ENCODE measurements around the gene POLN. TPM values are rescaled to one million over a fixed set of nuclear protein-coding genes. Genes with fewer than 3 reads are reported as not detected.

The POLN gene
- total RNA-seq, 1 donor from 2014 or later = 0.29 TPM

DNA sequence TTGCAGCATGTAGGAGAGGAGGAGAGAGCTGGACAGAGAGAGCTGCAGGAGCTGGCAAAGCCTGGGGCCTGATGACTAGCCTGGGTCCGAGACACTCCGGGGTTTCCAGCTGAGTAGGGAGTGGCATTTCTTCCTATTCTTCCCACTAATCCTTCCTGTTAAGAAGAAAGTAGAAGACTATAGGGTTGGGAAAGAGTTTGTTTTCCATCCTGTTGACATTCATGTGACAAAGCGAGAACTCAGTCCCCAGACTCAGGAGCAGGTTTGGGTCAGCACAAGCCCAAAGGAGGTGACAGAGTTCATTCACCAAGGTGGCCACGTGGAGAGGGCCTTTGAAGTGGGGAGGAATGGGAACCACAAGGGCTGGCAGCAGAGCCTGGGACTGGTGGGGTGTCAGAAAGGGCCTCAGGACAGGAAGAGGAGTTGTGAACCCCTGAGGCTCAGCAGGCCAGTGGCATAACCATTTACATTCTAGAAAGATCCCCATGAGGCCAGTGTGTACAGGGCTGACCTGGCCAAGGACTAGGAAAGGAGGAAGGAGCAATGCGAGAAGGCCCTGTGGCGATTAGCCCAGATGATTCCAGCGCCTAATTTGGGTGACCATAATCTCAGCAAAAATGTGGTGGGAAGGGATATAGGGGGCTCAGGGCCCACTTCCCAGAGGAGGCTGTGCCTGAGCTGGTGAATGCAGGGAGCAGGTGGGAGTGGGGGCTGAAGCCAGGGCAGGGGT lies 3.3 kb upstream of the POLN start:
- TF ChIP-seq, protein P1, sequence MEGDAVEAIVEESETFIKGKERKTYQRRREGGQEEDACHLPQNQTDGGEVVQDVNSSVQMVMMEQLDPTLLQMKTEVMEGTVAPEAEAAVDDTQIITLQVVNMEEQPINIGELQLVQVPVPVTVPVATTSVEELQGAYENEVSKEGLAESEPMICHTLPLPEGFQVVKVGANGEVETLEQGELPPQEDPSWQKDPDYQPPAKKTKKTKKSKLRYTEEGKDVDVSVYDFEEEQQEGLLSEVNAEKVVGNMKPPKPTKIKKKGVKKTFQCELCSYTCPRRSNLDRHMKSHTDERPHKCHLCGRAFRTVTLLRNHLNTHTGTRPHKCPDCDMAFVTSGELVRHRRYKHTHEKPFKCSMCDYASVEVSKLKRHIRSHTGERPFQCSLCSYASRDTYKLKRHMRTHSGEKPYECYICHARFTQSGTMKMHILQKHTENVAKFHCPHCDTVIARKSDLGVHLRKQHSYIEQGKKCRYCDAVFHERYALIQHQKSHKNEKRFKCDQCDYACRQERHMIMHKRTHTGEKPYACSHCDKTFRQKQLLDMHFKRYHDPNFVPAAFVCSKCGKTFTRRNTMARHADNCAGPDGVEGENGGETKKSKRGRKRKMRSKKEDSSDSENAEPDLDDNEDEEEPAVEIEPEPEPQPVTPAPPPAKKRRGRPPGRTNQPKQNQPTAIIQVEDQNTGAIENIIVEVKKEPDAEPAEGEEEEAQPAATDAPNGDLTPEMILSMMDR (conservative IDR thresholded peaks at IDR 0.05; ENCODE audit: low read depth, low read length) = no peak
- no peak for DNase-seq (ENCODE audit: low read depth)
- no peak overlapping the region for H3K4me3 ChIP-seq (ENCODE audit: low read depth, low read length)

DNA sequence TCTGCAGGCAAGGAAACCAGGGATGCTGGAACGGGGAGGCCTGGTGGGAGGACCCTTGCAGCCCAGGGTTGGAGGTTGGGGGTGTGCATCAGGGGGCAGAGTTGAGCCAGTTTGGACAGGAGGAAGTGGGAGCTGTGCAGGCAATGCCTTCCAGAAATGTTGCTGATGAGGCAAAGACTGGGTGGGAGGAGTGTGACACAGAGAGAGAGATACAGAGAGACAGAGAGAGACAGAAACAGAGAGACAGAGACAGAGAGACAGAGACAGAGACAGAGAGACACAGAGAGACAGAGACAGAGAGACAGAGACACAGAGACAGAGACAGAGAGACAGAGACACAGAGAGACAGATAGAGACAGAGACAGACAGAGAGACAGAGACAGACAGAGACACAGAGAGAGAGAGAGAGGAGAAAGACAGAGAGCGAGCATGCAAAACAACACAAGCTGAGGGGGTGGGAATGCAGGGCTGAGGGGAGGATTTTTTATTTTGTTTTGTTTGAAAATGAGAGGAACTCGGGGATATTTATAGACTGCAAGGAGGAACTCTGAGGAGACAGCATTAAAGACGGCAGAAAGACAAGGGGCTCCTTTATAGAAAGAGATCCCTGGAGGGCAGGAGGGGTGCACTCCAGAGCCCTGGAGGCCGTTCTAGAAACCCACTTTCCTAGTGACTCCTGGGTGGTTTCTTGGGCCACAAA lies 1.9 kb upstream of the POLN start:
- TF ChIP-seq, protein P1 (conservative IDR thresholded peaks at IDR 0.05; ENCODE audit: low read depth, low read length) = peak; percentile 28
- H3K4me3 ChIP-seq (ENCODE audit: low read depth, low read length) = no peak overlapping the region
- no peak for DNase-seq (ENCODE audit: low read depth)

DNA sequence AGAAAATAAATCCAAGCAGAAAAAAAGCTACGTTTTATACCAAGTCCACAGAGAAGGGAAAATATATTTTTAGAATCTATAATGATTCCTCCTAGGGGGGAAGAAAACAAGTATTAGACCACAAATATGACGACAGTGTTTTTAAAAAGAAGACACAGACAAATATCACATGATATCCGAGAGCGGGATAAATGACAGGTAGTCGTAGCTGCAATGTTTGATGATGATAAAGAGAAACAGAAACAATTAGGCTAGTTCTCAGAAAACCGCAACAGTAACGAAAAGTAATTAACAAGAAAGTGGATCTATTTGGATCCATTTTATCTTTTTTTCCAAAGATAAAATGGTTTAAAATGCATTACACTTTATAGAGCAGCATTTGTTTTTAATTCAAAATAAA lies 918 bp downstream of the POLN start:
- TF ChIP-seq, protein P1 (conservative IDR thresholded peaks at IDR 0.05; ENCODE audit: low read depth, low read length) = no peak
- H3K4me3 ChIP-seq (ENCODE audit: low read depth, low read length) = peak overlapping the region; percentile 95
- DNase-seq (ENCODE audit: low read depth) = no peak

DNA sequence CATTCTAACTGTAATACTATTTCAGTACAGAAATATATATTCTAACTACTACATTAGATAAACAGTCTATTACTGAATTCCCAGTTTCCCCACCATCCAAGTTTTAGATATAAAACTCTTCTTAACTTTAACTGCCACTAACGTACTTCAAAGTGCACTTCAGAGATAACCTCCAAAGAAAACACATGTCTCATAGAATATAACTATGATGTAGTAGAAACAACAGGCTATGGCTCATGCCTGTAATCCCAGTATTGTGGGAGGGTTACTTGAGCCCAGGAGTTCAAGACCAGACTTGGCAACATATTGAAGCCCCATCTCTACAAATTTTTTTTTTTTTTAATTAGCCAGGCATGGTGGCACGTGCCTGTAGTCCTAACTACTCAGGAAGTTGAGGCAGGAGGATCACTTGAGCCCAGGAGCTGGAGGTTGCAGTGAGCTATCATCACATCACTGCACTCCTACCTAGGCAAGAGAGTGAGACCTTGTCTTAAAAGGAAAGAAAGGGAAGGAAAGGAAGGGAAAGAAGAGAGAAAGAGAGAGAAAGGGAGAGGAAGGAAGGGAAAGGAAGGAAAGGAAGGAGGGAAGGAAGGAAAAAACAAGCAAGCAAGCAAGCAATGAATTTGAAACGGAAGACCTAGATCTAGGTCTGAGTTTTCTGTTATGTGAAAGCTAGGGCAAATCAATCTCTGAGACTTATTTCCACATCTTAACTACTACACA lies 4.8 kb downstream of the POLN start:
- H3K4me3 ChIP-seq (ENCODE audit: low read depth, low read length) = no peak overlapping the region
- TF ChIP-seq, protein P1 (conservative IDR thresholded peaks at IDR 0.05; ENCODE audit: low read depth, low read length) = no peak
- DNase-seq (ENCODE audit: low read depth) = no peak

DNA sequence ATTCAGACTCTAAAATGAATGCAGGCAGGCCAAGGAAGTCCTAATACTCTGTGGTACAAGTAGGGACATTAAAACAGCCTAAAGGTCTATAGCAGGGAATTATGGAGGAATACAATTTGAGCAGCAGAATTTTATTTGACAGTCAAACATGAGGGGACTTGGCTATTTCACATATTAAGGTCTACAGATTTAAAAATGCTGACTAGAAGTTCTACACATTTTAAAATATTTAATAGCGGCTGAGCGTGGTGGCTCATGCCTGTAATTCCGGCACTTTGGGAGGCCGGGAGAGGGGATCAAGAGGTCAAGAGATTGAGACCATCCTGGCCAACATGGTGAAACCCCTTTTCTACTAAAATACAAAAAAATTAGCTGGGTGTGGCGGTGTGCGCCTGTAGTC lies 10.8 kb downstream of the POLN start:
- DNase-seq (ENCODE audit: low read depth) = no peak
- TF ChIP-seq, protein P1 (conservative IDR thresholded peaks at IDR 0.05; ENCODE audit: low read depth, low read length) = no peak

DNA sequence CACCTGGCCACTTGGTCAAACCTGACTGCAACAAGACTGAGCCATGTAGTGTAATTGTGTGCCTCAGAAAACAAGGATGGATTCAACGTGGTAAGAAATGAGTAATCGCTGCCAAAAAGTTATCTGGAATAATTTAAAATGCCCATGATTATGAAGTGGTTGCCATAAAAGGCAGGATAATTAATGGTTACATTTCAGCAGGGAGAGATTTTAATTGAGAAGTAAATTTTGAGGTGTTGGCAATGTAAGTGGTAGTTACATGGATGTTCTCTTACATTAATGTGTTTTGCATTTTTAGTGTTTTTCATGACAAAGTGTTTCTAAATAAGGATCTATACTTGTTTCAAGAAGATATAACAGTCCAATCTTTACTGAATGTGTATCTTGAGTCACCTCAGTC lies 15.7 kb downstream of the POLN start:
- no peak for DNase-seq (ENCODE audit: low read depth)
- TF ChIP-seq, protein P1 (conservative IDR thresholded peaks at IDR 0.05; ENCODE audit: low read depth, low read length) = no peak
- H3K4me3 ChIP-seq (ENCODE audit: low read depth, low read length) = no peak overlapping the region

More for the DNA sequence above, 10.8 kb downstream of the POLN start:
- no peak overlapping the region for H3K4me3 ChIP-seq (ENCODE audit: low read depth, low read length)
